Muscle of leg (tissue), 16 donors: ENCODE measurements around the gene CEACAM6. TPM values are rescaled to one million over a fixed set of nuclear protein-coding genes. Genes with fewer than 3 reads are reported as not detected.
"Not testable (repeated sequence)": the region's sequence is repeated elsewhere in the genome, so short reads cannot be mapped to it uniquely, and the experiment has no call there.

Source experiments
- DNase-seq: peaks from one replicate; pipeline ENCODE4 v3.0.0; 2013
- H3K27ac ChIP-seq: one replicate; pipeline ENCODE4 v1.5.1; 2013; ENCODE audit warnings: mild to moderate bottlenecking, low read length, control low read depth
- H3K27me3 ChIP-seq: one replicate; pipeline ENCODE4 v1.6.1; 2013; ENCODE audit warnings: low read length; ENCODE audit not compliant: control insufficient read depth, insufficient read depth
- H3K36me3 ChIP-seq: one replicate; pipeline ENCODE4 v1.6.1; 2013; ENCODE audit warnings: low read length; ENCODE audit not compliant: control insufficient read depth, insufficient read depth
- H3K4me1 ChIP-seq: one replicate; pipeline ENCODE4 v1.6.1; 2013; ENCODE audit warnings: low read length; ENCODE audit not compliant: control insufficient read depth, insufficient read depth
- H3K4me3 ChIP-seq: one replicate; pipeline ENCODE4 v1.5.1; 2013; ENCODE audit warnings: low read length, control low read depth
- H3K9me3 ChIP-seq: replicated peaks from 2 replicates; pipeline ENCODE4 v1.6.1; 2013; ENCODE audit warnings: low read depth, low read length; ENCODE audit not compliant: control insufficient read depth
- WGBS: methylation state at CpG from one replicate; pipeline ENCODE4 v1.1.5; 2013; ENCODE audit warnings: missing lambda C conversion rate; ENCODE audit not compliant: insufficient coverage; 5-methylcytosine and 5-hydroxymethylcytosine counted together
- long read RNA-seq, 11 donors: transcript quantifications; one replicate each; lab custom pipeline, GENCODE V29; 2026
- polyA plus RNA-seq, 8 donors: library from polyadenylated mRNA; unstranded; fragments of 120-200 nt; gene quantifications; one replicate each; pipeline versions ENCODE4 v1.2.1 to v1.2.3, GENCODE V29; 2013; ENCODE audit warnings: inconsistent platforms in 1 of 8, low replicate concordance in 1 of 8; ENCODE audit not compliant: insufficient read length in 8 of 8, insufficient read depth in 1 of 8
- total RNA-seq: library from RNA; stranded (reverse); fragments of 120-200 nt; gene quantifications from one replicate; pipeline ENCODE4 v1.2.4, GENCODE V29; 2013

Gene CEACAM6
- total RNA-seq (0.04 TPM), polyA plus RNA-seq (under 1 TPM; 0.20 to 0.70 (median 0.39) TPM)
- long read RNA-seq, donor 1: 0 reads
- long read RNA-seq, donor 2: 0 reads
- long read RNA-seq, donor 3: 0 reads
- long read RNA-seq, donor 4: 0 reads
- long read RNA-seq, donor 5: 0 reads
- long read RNA-seq, donor 6: 0 reads
- long read RNA-seq, donor 7: 0 reads
- long read RNA-seq, donor 8, partial matches to known transcripts: 0 of 1 reads
- long read RNA-seq, donor 8, other reads (novel, unspliced or antisense): 0 of 1 reads
- long read RNA-seq, donor 9: 0 reads
- long read RNA-seq, donor 10: 0 reads
- long read RNA-seq, donor 11: 0 reads

DNA sequence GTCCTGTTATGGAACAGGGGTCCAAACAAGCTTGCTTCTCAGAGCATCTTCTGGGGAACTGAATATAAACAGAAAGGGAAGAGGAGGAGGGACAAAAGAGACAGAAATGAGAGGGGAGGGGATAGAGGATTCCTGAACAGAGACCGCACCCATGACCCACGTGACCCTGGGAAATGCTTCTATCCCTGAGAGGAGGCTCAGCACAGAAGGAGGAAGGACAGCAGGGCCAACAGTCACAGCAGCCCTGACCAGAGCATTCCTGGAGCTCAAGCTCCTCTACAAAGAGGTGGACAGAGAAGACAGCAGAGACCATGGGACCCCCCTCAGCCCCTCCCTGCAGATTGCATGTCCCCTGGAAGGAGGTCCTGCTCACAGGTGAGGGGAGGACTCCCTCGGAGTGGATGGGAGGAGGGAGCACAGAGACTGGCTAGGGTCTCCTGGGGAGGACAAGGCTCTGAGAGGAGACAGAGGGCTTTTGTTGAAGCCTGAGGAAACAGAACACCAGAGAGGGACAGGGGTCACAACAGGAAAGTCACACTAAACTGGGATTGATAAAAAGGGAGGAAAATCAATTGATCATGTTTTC lies at the start of gene CEACAM6:
CEACAM6 (plus strand) TSS at position 203 of the 586 bp plus-strand sequence; CDS start at position 312, 109 bp downstream.
- WGBS: 24% methylated on average over 3 of the region's 3 CpGs
- Histone ChIP-seq H3K27me3 (no peaks in the 10 kb centered on the region), H3K36me3 (no peaks in the 10 kb centered on the region), H3K9me3 (no peaks in the 10 kb centered on the region), H3K4me1 (no peaks in the 10 kb centered on the region), H3K4me3 (no peak within 1 kb of the TSS), H3K27ac (no peak within 1 kb of the TSS)
- DNase-seq: no peak

DNA sequence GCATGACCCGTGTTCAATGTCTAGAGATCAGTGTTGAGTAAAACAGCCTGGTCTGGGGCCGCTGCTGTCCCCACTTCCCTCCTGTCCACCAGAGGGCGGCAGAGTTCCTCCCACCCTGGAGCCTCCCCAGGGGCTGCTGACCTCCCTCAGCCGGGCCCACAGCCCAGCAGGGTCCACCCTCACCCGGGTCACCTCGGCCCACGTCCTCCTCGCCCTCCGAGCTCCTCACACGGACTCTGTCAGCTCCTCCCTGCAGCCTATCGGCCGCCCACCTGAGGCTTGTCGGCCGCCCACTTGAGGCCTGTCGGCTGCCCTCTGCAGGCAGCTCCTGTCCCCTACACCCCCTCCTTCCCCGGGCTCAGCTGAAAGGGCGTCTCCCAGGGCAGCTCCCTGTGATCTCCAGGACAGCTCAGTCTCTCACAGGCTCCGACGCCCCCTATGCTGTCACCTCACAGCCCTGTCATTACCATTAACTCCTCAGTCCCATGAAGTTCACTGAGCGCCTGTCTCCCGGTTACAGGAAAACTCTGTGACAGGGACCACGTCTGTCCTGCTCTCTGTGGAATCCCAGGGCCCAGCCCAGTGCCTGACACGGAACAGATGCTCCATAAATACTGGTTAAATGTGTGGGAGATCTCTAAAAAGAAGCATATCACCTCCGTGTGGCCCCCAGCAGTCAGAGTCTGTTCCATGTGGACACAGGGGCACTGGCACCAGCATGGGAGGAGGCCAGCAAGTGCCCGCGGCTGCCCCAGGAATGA lies 48.4 kb upstream of the CEACAM6 start:
- H3K4me3 ChIP-seq: no peak overlapping the region
- 12% methylated on average over 22 of the region's 26 CpGs for WGBS
- peaks cover 3% of the 10 kb centered on the region for H3K27me3 ChIP-seq
- H3K9me3 ChIP-seq: no peaks in the 10 kb centered on the region
- no peak for DNase-seq
- H3K36me3 ChIP-seq: no peaks in the 10 kb centered on the region
- no peaks in the 10 kb centered on the region for H3K4me1 ChIP-seq
- no peak overlapping the region for H3K27ac ChIP-seq

DNA sequence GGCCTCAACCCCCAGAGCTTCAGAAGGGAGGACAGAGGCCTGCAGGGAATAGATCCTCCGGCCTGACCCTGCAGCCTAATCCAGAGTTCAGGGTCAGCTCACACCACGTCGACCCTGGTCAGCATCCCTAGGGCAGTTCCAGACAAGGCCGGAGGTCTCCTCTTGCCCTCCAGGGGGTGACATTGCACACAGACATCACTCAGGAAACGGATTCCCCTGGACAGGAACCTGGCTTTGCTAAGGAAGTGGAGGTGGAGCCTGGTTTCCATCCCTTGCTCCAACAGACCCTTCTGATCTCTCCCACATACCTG lies 47.9 kb upstream of the CEACAM6 start:
- no peak overlapping the region for H3K4me3 ChIP-seq

DNA sequence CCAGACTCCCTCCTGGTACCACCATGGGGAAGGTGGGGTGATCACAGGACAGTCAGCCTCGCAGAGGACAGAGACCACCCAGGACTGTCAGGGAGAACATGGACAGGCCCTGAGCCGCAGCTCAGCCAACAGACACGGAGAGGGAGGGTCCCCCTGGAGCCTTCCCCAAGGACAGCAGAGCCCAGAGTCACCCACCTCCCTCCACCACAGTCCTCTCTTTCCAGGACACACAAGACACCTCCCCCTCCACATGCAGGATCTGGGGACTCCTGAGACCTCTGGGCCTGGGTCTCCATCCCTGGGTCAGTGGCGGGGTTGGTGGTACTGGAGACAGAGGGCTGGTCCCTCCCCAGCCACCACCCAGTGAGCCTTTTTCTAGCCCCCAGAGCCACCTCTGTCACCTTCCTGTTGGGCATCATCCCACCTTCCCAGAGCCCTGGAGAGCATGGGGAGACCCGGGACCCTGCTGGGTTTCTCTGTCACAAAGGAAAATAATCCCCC lies 47.4 kb upstream of the CEACAM6 start:
- WGBS: 84% methylated on average over 4 of the region's 5 CpGs
- H3K27me3 ChIP-seq: peaks cover 3% of the 10 kb centered on the region

More for the DNA sequence above, 47.9 kb upstream of the CEACAM6 start:
- Histone ChIP-seq H3K27ac (no peak overlapping the region), H3K27me3 (peaks cover 3% of the 10 kb centered on the region), H3K36me3 (no peaks in the 10 kb centered on the region), H3K9me3 (no peaks in the 10 kb centered on the region), H3K4me1 (no peaks in the 10 kb centered on the region)
- 46% methylated on average over 4 of the region's 5 CpGs for WGBS
- DNase-seq: no peak

DNA sequence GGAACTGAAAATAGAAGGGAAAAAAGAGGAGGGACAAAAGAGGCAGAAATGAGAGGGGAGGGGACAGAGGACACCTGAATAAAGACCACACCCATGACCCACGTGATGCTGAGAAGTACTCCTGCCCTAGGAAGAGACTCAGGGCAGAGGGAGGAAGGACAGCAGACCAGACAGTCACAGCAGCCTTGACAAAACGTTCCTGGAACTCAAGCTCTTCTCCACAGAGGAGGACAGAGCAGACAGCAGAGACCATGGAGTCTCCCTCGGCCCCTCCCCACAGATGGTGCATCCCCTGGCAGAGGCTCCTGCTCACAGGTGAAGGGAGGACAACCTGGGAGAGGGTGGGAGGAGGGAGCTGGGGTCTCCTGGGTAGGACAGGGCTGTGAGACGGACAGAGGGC lies 46.8 kb upstream of the CEACAM6 start, which contains the start of gene CEACAM5:
CEACAM5 (plus strand) TSS at position 146 of the 400 bp plus-strand sequence; CDS start at position 252, 106 bp downstream.
- WGBS: 17% methylated on average over 1 of the region's 4 CpGs

More for the DNA sequence above, 47.4 kb upstream of the CEACAM6 start:
- no peak for DNase-seq
- no peaks in the 10 kb centered on the region for H3K36me3 ChIP-seq
- no peak overlapping the region for H3K27ac ChIP-seq
- H3K9me3 ChIP-seq: no peaks in the 10 kb centered on the region
- no peaks in the 10 kb centered on the region for H3K4me1 ChIP-seq
- no peak overlapping the region for H3K4me3 ChIP-seq

DNA sequence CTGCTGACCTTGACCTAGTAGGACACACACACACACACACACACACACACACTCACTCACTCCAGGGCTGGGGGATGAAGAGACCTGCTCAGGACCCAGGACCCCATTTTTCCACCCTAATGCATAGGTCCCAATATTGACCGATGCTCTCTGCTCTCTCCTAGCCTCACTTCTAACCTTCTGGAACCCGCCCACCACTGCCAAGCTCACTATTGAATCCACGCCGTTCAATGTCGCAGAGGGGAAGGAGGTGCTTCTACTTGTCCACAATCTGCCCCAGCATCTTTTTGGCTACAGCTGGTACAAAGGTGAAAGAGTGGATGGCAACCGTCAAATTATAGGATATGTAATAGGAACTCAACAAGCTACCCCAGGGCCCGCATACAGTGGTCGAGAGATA lies 45.8 kb upstream of the CEACAM6 start:
- DNase-seq, H3K27me3 ChIP-seq, H3K9me3 ChIP-seq, H3K4me3 ChIP-seq, H3K36me3 ChIP-seq, H3K4me1 ChIP-seq, H3K27ac ChIP-seq: not testable (repeated sequence)
- WGBS: 86% methylated on average over 3 of the region's 8 CpGs

More for the DNA sequence above, 46.8 kb upstream of the CEACAM6 start, which contains the start of gene CEACAM5:
- H3K4me1 ChIP-seq: no peaks in the 10 kb centered on the region
- peaks cover 3% of the 10 kb centered on the region for H3K27me3 ChIP-seq
- no peaks in the 10 kb centered on the region for H3K9me3 ChIP-seq
- H3K4me3 ChIP-seq: no peak within 1 kb of the TSS
- no peaks in the 10 kb centered on the region for H3K36me3 ChIP-seq
- H3K27ac ChIP-seq: no peak within 1 kb of the TSS
- no peak for DNase-seq

DNA sequence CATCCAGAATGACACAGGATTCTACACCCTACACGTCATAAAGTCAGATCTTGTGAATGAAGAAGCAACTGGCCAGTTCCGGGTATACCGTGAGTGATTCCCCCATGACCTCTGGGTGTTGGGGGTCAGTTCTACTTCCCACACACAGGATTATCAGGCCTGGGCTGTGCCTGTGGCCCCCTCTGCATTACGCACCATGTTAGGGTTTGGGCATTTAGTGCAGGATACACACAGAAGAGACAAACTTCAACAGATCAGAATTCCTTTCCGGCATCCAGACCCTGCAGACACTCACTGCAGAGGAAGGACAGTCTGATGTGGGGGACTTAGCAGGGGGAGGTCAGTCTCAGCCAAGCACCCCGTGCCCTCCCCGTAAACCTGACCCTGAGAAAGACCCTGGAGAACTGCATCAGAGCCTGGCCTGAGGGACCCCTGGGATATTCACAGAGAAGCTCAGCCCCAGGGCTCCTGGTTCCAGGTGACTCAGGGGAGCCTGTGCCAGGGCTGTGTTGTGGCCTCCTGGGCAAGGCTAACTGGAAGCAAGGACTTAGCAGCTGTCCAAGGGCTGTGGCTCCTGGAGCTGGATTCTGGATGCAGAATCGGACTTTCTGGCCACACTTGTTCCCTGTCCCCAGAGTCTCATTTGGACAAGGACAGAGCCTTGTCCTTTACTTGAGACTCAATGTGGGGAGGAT lies 45.2 kb upstream of the CEACAM6 start:
- peaks cover 3% of the 10 kb centered on the region for H3K27me3 ChIP-seq
- H3K9me3 ChIP-seq: no peaks in the 10 kb centered on the region
- no peak overlapping the region for H3K27ac ChIP-seq
- H3K4me1 ChIP-seq: no peaks in the 10 kb centered on the region
- DNase-seq: no peak
- no peaks in the 10 kb centered on the region for H3K36me3 ChIP-seq
- H3K4me3 ChIP-seq: no peak overlapping the region
- WGBS: 81% methylated on average over 3 of the region's 8 CpGs

DNA sequence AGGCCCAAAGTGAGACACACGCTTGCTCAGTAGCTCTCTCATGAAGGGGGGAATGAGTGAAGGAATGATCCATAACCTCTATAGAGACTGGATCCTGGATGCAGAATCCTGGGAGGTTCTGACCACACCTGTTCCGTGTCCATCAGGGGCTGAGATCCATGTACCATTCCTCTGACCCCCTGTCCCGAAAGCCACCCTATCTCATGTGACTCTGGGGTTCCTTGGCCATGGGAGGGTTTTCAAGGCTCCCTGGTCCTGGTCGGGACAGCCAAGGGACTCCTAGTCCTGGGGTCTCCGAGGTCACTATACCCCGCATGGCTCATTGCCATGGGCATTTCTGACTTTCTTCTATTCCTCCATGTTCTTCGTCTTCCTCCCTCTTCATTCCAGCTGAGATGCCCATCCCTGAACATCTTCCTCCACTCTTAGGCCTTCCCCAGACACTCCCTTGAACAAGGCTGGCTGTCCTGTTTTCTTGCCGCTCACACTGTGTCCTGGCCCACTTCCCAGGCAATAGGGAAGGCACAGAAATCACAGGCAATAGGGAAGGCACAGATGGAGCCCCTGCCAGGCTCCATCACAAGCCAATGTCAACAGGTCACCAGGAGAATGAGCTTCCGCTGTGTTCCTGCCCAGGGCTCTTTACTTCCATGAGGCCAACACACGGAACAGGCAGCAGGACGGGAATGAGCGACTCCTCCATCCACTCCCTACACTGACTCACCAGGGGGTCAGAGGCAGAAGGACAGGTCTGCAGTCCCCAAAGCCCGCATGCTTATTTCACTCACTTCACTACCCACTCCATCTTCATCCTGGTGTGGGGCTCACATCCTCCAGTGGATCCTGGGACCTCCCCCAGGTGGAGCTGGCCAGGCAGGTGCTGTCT lies 43.7 kb upstream of the CEACAM6 start:
- DNase-seq: no peak
- Histone ChIP-seq H3K27me3 (peaks cover 3% of the 10 kb centered on the region), H3K4me1 (no peaks in the 10 kb centered on the region), H3K9me3 (no peaks in the 10 kb centered on the region), H3K36me3 (no peaks in the 10 kb centered on the region), H3K27ac (no peak overlapping the region), H3K4me3 (no peak overlapping the region)
- 76% methylated on average over 12 of the region's 13 CpGs for WGBS

DNA sequence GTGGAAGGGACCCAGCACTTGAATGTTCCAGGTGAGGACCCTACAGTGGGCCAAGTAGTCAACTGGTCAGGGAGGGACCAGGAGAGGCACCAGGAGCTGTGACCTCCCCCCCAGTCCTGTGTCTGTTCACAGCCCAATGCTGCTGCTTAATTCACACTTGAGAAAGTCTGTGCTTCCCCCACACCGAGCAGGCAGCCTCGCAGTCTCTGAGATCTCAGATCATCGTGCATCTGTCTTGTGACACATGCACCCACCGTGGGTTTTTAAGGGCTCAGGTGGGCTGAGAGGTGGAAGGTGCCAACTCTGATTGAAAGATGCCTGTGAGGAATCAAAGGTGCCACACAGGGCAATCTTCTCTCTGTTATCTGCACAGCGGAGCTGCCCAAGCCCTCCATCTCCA lies 40.7 kb upstream of the CEACAM6 start:
- H3K4me1 ChIP-seq: no peaks in the 10 kb centered on the region
- no peaks in the 10 kb centered on the region for H3K27me3 ChIP-seq
- no peaks in the 10 kb centered on the region for H3K36me3 ChIP-seq
- no peak overlapping the region for H3K27ac ChIP-seq
- no peak overlapping the region for H3K4me3 ChIP-seq
- no peak for DNase-seq
- no peaks in the 10 kb centered on the region for H3K9me3 ChIP-seq
- WGBS: 67% methylated on average over 4 of the region's 5 CpGs
